Chondrocyte (in vitro differentiated cells): ENCODE results near the gene CCDC63. TPM values are rescaled to one million over a fixed set of nuclear protein-coding genes. Genes with fewer than 3 reads are reported as not detected.

Experiments used
- DNase-seq: peaks from one replicate; pipeline ENCODE4 v3.0.0; 2021; ENCODE audit warnings: mixed read lengths, low spot score
- H3K27ac Mint-ChIP-seq: one replicate; pipeline ENCODE4 v1.8.0; 2021; ENCODE audit warnings: mild to moderate bottlenecking, moderate library complexity, mixed read lengths; ENCODE audit not compliant: unreplicated experiment
- H3K27me3 Mint-ChIP-seq: 2 replicates; pipeline ENCODE4 v1.8.0; 2021; ENCODE audit warnings: low read depth, mixed read lengths
- H3K36me3 Mint-ChIP-seq: 2 replicates; pipeline ENCODE4 v1.8.0; 2021; ENCODE audit warnings: low read depth, mixed read lengths
- H3K4me1 Mint-ChIP-seq: 2 replicates; pipeline ENCODE4 v1.8.0; 2021; ENCODE audit warnings: low read depth, mild to moderate bottlenecking, mixed read lengths
- H3K4me3 Mint-ChIP-seq: one replicate; pipeline ENCODE4 v1.8.0; 2021; ENCODE audit warnings: mild to moderate bottlenecking, moderate library complexity, mixed read lengths; ENCODE audit not compliant: unreplicated experiment
- H3K9me3 Mint-ChIP-seq: 2 replicates; pipeline ENCODE4 v1.8.0; 2021; ENCODE audit warnings: low read depth, mixed read lengths
- CTCF ChIP-seq: fragments of 200-600 bp; sonication (generic); IDR thresholded peaks from 2 replicates; pipeline ENCODE4 v1.5.0; 2021; ENCODE audit warnings: antibody characterized with exemption, mild to moderate bottlenecking, moderate library complexity
- total RNA-seq: library from RNA; stranded (reverse); gene quantifications from 3 replicates; pipeline ENCODE4 v1.2.1, GENCODE V29; 2021

CCDC63 gene
- total RNA-seq, 1 donor from 2014 or later: not detected

GRCh38 chr12:110922652-110923051 lies 75.9 kb downstream of the CCDC63 start:
- DNase-seq: no peak
- no peak for TF ChIP-seq CTCF
- Mint-ChIP-seq H3K36me3 (no peaks in the 10 kb centered on the region), H3K4me3 (no peak overlapping the region), H3K27me3 (peaks cover 23% of the 10 kb centered on the region), H3K27ac (no peak overlapping the region), H3K4me1 (peaks cover 18% of the 10 kb centered on the region), H3K9me3 (no peaks in the 10 kb centered on the region)

GRCh38 chr12:110923192-110923591 lies 76.4 kb downstream of the CCDC63 start:
- peaks cover 14% of the 10 kb centered on the region for H3K4me1 Mint-ChIP-seq
- no peak for DNase-seq
- peaks cover 24% of the 10 kb centered on the region for H3K27me3 Mint-ChIP-seq
- H3K36me3 Mint-ChIP-seq: no peaks in the 10 kb centered on the region
- H3K27ac Mint-ChIP-seq: no peak overlapping the region
- no peak for TF ChIP-seq CTCF
- H3K9me3 Mint-ChIP-seq: no peaks in the 10 kb centered on the region
- no peak overlapping the region for H3K4me3 Mint-ChIP-seq

GRCh38 chr12:110923692-110924334 lies 77.0 kb downstream of the CCDC63 start:
- Mint-ChIP-seq H3K9me3 (no peaks in the 10 kb centered on the region), H3K4me3 (no peak overlapping the region), H3K27ac (no peak overlapping the region), H3K36me3 (no peaks in the 10 kb centered on the region), H3K27me3 (peaks cover 24% of the 10 kb centered on the region), H3K4me1 (peaks cover 14% of the 10 kb centered on the region)
- no peak for TF ChIP-seq CTCF
- DNase-seq: no peak

GRCh38 chr12:110927546-110927945 lies 80.8 kb downstream of the CCDC63 start:
- no peaks in the 10 kb centered on the region for H3K36me3 Mint-ChIP-seq
- TF ChIP-seq CTCF: no peak
- H3K27ac Mint-ChIP-seq: no peak overlapping the region
- H3K9me3 Mint-ChIP-seq: no peaks in the 10 kb centered on the region
- peaks cover 25% of the 10 kb centered on the region for H3K27me3 Mint-ChIP-seq
- DNase-seq: no peak
- H3K4me3 Mint-ChIP-seq: no peak overlapping the region
- H3K4me1 Mint-ChIP-seq: no peaks in the 10 kb centered on the region

- no peak for TF ChIP-seq CTCF
- Mint-ChIP-seq H3K27ac (no peak overlapping the region), H3K4me1 (no peaks in the 10 kb centered on the region), H3K27me3 (peaks cover 26% of the 10 kb centered on the region), H3K36me3 (no peaks in the 10 kb centered on the region), H3K9me3 (no peaks in the 10 kb centered on the region), H3K4me3 (no peak overlapping the region)
- no peak for DNase-seq
Measured at GRCh38 chr12:110928700-110929099, 81.9 kb downstream of the CCDC63 start.
